ENCODE measurements around the gene KAZN. TPM values are rescaled to one million over a fixed set of nuclear protein-coding genes. Genes with fewer than 3 reads are reported as not detected.

Gene KAZN
- total RNA-seq, 3 donors from 2014 or later = 0.35 to 1.7 (median 1.2) TPM

GRCh38 chr1:14760780-14761179 lies 162.3 kb downstream of the KAZN start:
- H3K4me1 Mint-ChIP-seq (ENCODE audit: low read depth) = no peaks in the 10 kb centered on the region
- H3K9me3 Mint-ChIP-seq = no peaks in the 10 kb centered on the region
- H3K4me3 Mint-ChIP-seq = no peak overlapping the region
- DNase-seq = no peak
- ATAC-seq = no peak
- H3K36me3 Mint-ChIP-seq (ENCODE audit: insufficient read depth) = no peaks in the 10 kb centered on the region
- H3K27me3 Mint-ChIP-seq (ENCODE audit: low read depth) = peaks cover 15% of the 10 kb centered on the region

DNA sequence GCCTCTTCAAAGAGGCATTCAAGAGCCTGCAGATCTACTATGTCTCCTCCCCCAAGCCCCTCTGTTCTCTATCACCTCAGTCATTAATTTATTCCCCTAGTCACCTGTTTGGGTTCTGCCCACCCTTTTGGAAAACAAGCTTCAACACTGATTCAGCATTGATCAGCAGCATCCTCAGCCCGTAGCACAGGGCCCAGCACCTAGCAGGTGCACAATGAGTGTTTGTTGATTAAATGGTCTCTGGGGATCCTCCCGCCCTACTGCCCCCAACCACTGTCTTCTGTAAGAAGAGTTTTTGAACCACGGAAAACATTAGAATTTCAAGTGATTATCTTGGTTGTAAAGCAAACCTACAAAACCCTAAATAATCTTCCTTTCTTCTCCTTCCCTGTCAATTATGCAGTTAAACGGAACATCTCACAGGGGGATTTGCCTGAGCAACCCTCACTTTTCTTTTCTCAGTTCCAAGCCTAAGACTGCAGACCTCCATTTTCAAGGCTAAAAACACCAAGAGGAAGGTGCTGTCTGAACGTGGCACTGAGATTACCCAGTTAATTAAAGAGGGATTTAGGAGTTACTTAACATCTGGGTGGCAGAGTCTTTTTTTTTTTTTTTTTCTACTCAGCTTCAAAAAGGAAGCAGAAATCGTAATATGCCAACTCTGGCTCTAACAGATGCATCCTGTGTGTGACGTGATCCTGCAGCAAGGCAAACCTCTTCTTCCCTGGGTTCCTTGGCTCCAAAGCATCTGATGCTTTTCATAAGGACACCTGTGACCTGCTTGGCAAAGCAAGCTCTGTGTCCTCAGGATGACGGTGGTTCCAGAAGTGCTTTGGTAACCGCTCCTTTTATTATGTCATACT lies 163.0 kb downstream of the KAZN start:
- Mint-ChIP-seq H3K4me1 (ENCODE audit: low read depth) (no peaks in the 10 kb centered on the region), H3K4me3 (no peak overlapping the region), H3K36me3 (ENCODE audit: insufficient read depth) (no peaks in the 10 kb centered on the region), H3K9me3 (no peaks in the 10 kb centered on the region), H3K27me3 (ENCODE audit: low read depth) (peaks cover 16% of the 10 kb centered on the region)
- ATAC-seq (no peak), DNase-seq (no peak)

- H3K36me3 Mint-ChIP-seq (ENCODE audit: insufficient read depth) = no peaks in the 10 kb centered on the region
- peaks cover 13% of the 10 kb centered on the region for H3K27me3 Mint-ChIP-seq (ENCODE audit: low read depth)
- no peaks in the 10 kb centered on the region for H3K9me3 Mint-ChIP-seq
- no peak for ATAC-seq
- DNase-seq = no peak
- H3K4me1 Mint-ChIP-seq (ENCODE audit: low read depth) = no peaks in the 10 kb centered on the region
- no peak overlapping the region for H3K4me3 Mint-ChIP-seq
These were observed 165.5 kb downstream of the KAZN start for GRCh38 chr1:14763977-14764376.

- H3K4me1 Mint-ChIP-seq (ENCODE audit: low read depth) = no peaks in the 10 kb centered on the region
- no peak overlapping the region for H3K4me3 Mint-ChIP-seq
- peaks cover 13% of the 10 kb centered on the region for H3K27me3 Mint-ChIP-seq (ENCODE audit: low read depth)
- no peaks in the 10 kb centered on the region for H3K9me3 Mint-ChIP-seq
- H3K36me3 Mint-ChIP-seq (ENCODE audit: insufficient read depth) = no peaks in the 10 kb centered on the region
- no peak for ATAC-seq
- DNase-seq = no peak
These were observed 167.3 kb downstream of the KAZN start for GRCh38 chr1:14765773-14766172.

- no peak overlapping the region for H3K4me3 Mint-ChIP-seq
- peaks cover 10% of the 10 kb centered on the region for H3K27me3 Mint-ChIP-seq (ENCODE audit: low read depth)
- no peaks in the 10 kb centered on the region for H3K9me3 Mint-ChIP-seq
- ATAC-seq (no peak), DNase-seq (no peak)
- no peaks in the 10 kb centered on the region for H3K4me1 Mint-ChIP-seq (ENCODE audit: low read depth)
- H3K36me3 Mint-ChIP-seq (ENCODE audit: insufficient read depth) = no peaks in the 10 kb centered on the region
These were observed 168.6 kb downstream of the KAZN start for GRCh38 chr1:14767075-14767474.

DNA sequence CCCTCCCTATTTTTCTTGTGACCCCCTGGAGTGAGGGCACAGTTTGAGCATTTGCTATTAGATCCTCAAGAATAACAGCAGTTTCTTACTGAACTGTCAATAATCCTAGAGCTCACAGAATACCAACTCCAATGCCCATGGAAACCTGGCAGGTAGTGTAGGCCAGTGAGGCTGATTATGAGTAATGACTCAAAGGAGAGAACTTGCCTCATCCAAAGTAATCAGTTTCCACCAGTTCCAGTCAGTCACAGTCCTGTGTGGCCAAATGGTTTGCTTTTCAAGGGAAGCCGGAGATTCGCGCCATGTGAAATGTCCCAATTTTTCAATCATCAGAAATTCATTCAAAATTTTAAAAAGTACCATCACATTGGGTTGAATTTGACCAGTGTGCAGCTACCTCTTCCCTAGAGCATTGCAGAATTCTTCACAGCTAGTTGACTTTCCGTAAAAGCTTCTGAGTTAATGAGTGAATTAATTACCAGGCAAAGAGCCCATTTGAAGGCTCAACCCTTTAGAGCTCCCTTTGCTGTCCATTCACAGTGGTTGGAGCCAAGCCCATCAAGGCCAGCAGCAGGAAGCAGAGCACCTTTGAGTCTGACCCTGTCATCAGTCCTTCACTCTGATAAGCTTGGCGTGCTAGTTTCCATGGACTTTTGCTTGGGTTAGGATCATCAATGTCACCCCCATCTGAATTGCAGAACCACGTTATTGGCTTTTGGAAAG lies 170.3 kb downstream of the KAZN start:
- Mint-ChIP-seq H3K9me3 (no peaks in the 10 kb centered on the region), H3K36me3 (ENCODE audit: insufficient read depth) (no peaks in the 10 kb centered on the region), H3K4me3 (no peak overlapping the region), H3K4me1 (ENCODE audit: low read depth) (no peaks in the 10 kb centered on the region), H3K27me3 (ENCODE audit: low read depth) (peaks cover 5% of the 10 kb centered on the region)
- ATAC-seq (no peak), DNase-seq (no peak)

GRCh38 chr1:14769486-14770274 lies 171.2 kb downstream of the KAZN start:
- no peak for ATAC-seq

GRCh38 chr1:14773396-14774025 lies 175.0 kb downstream of the KAZN start:
- no peak for ATAC-seq
- no peaks in the 10 kb centered on the region for H3K36me3 Mint-ChIP-seq (ENCODE audit: insufficient read depth)
- no peak for DNase-seq
- no peak overlapping the region for H3K4me3 Mint-ChIP-seq
- H3K9me3 Mint-ChIP-seq = no peaks in the 10 kb centered on the region
- no peaks in the 10 kb centered on the region for H3K27me3 Mint-ChIP-seq (ENCODE audit: low read depth)
- H3K4me1 Mint-ChIP-seq (ENCODE audit: low read depth) = no peaks in the 10 kb centered on the region

More at GRCh38 chr1:14769486-14770274, 171.2 kb downstream of the KAZN start:
- no peak for DNase-seq
- no peaks in the 10 kb centered on the region for H3K4me1 Mint-ChIP-seq (ENCODE audit: low read depth)
- peaks cover 5% of the 10 kb centered on the region for H3K27me3 Mint-ChIP-seq (ENCODE audit: low read depth)
- H3K9me3 Mint-ChIP-seq = no peaks in the 10 kb centered on the region
- no peak overlapping the region for H3K4me3 Mint-ChIP-seq
- H3K36me3 Mint-ChIP-seq (ENCODE audit: insufficient read depth) = no peaks in the 10 kb centered on the region

GRCh38 chr1:14774225-14774624 lies 175.7 kb downstream of the KAZN start:
- Mint-ChIP-seq H3K9me3 (no peaks in the 10 kb centered on the region), H3K4me3 (no peak overlapping the region), H3K36me3 (ENCODE audit: insufficient read depth) (no peaks in the 10 kb centered on the region), H3K27me3 (ENCODE audit: low read depth) (no peaks in the 10 kb centered on the region), H3K4me1 (ENCODE audit: low read depth) (no peaks in the 10 kb centered on the region)
- DNase-seq = no peak
- ATAC-seq = no peak

DNA sequence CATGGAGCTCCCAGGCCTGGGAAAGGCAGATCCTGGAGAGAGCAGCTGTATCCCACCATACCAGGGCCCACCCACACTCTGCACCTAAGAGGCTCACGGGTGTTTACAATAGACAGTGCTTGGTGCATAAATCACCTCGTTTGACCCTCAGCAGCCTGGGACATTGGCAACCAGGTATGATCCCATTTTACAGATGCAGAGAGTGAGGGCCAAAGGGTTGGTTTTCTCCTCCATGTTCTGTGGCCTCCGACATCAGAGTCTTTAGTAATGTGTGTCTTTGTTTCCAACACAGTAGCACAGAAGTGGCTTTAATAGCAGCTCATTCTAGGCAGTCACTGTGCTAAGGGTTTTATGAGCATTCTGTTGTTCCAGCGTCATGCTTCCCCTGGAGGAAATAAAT lies 176.5 kb downstream of the KAZN start:
- Mint-ChIP-seq H3K4me1 (ENCODE audit: low read depth) (no peaks in the 10 kb centered on the region), H3K27me3 (ENCODE audit: low read depth) (no peaks in the 10 kb centered on the region), H3K36me3 (ENCODE audit: insufficient read depth) (no peaks in the 10 kb centered on the region), H3K9me3 (no peaks in the 10 kb centered on the region), H3K4me3 (no peak overlapping the region)
- ATAC-seq (no peak), DNase-seq (no peak)

DNA sequence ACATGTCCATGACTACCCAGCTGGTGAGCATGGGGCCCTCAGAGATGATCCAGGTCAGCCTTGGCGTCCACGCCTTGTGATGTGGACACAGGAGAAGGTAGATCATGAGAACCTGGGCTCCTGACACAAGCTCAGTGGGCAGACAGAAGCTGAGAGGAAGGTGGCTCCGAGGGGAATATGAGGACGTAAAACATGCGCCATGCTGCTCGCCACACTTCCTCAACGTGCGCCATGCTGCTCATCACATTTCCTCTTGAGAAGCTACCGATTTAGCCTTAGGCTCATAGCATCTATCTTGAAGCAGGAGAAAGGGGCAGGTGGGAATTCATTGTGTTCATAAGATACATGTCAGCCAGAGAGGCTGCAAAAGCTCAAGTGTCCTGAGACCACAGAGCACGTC lies 176.9 kb downstream of the KAZN start:
- Mint-ChIP-seq H3K4me3 (no peak overlapping the region), H3K4me1 (ENCODE audit: low read depth) (no peaks in the 10 kb centered on the region), H3K9me3 (no peaks in the 10 kb centered on the region), H3K36me3 (ENCODE audit: insufficient read depth) (no peaks in the 10 kb centered on the region), H3K27me3 (ENCODE audit: low read depth) (no peaks in the 10 kb centered on the region)
- DNase-seq (no peak), ATAC-seq (no peak)

DNA sequence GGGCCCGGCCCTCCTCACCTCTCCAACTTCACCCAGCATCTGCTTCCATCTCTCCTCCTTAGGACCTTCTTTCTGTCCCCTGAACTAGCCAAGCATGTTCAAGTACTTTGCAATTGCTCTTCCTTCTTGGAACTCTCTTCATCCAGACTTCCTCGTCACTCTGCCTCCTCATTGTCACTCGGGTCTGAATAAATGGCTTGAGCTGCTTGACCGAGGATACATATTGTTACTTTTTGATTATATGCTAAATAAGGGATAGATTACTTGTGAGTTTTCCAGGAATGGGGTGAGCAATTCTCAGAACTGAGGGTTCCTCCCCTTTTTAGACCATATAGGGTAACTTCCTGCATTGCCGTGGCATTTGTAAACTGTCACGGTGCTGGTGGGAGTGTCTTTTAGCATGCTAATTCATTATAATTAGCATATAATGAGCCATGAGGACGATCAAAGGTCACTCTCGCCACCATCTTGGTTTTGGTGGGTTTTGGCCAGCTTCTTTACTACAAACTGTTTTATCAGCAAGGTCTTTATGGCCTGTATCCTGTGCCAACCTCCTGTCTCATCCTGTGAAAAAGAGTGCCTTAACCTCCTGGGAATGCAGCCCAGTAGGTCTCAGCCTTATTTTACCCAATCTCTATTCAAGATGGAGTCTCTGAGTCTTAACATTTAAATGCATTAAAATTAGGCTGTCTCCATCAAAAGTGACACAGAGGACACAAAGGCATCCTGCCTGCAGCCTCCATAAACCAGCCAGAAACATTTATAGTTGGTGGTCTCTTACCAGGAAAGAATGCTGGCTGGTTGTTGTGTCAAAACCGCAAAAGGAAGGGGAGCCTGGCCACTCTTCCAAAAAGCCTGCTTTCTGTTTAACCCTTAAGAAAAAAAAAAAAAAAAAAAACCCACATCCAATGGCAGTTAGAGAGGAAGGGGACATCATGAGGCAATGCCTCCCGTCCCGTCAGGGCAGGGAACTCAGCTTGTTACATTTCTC lies 179.3 kb downstream of the KAZN start:
- Mint-ChIP-seq H3K9me3 (no peaks in the 10 kb centered on the region), H3K4me3 (no peak overlapping the region)
- ATAC-seq = no peak

DNA sequence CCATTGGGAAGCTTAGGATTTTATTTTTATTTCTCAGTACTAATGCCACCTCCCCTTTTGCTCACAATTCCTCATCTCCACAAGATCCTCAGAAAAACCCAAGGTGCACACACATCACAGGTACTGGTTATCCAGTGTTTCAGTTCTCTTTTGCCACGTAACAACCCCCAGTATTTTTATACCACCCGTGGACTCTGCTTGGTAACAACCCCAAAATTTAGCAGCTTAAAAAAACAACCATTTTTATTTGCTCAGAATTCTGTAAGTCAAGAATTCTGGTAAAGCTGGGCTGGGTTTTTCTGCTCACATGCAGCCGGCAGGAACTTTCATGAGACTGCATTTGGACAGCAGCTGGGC lies 180.0 kb downstream of the KAZN start:
- Mint-ChIP-seq H3K4me1 (ENCODE audit: low read depth) (no peaks in the 10 kb centered on the region), H3K9me3 (no peaks in the 10 kb centered on the region), H3K27me3 (ENCODE audit: low read depth) (no peaks in the 10 kb centered on the region), H3K36me3 (ENCODE audit: insufficient read depth) (no peaks in the 10 kb centered on the region), H3K4me3 (no peak overlapping the region)
- ATAC-seq (no peak), DNase-seq (no peak)

More for the DNA sequence above, 179.3 kb downstream of the KAZN start:
- H3K4me1 Mint-ChIP-seq (ENCODE audit: low read depth) = no peaks in the 10 kb centered on the region
- H3K27me3 Mint-ChIP-seq (ENCODE audit: low read depth) = no peaks in the 10 kb centered on the region
- no peaks in the 10 kb centered on the region for H3K36me3 Mint-ChIP-seq (ENCODE audit: insufficient read depth)
- DNase-seq = no peak
